GM12878 (cell line): ENCODE measurements around the gene DRD2. TPM values are rescaled to one million over a fixed set of nuclear protein-coding genes. Genes with fewer than 3 reads are reported as not detected.

Experiments used
- ATAC-seq: fragments of 200-7000 bp; cut with Tn5 transposase; 3 replicates; pipeline ENCODE4 v1.9.1; 2020; ENCODE audit warnings: mild to moderate bottlenecking, moderate library complexity
- BruUV-seq: library from RNA; stranded (reverse); fragments of 400-500 nt; replicated peaks from 2 replicates; lab custom pipeline; 2021; lab: Mats Ljungman, UMichigan
- CTCF ChIA-PET: fragments of 300-600 bp; sonication (Branson Sonifier 250); formaldehyde crosslinking; extraction: SDS; loops from one replicate; lab custom pipeline; 2021; ENCODE audit warnings: inconsistent platforms; lab: Yijun Ruan, JAX
- POLR2A ChIA-PET: fragments of 350-600 bp; formaldehyde crosslinking; extraction: SDS; loops from one replicate; lab custom pipeline; 2021; ENCODE audit warnings: inconsistent platforms; lab: Charles Lee
- RAD21 ChIA-PET: fragments of 300-600 bp; sonication (Branson Sonifier 250); formaldehyde crosslinking; loops from one replicate; lab custom pipeline; 2023; ENCODE audit warnings: antibody characterized with exemption; ENCODE audit not compliant: unreplicated experiment; lab: Charles Lee
- SMC1A ChIA-PET: fragments of 300-600 bp; sonication (Branson Sonifier 250); formaldehyde crosslinking; loops from one replicate; lab custom pipeline; 2023; ENCODE audit not compliant: unreplicated experiment, uncharacterized antibody; lab: Charles Lee
- DNase-seq: peaks from one replicate; pipeline ENCODE4 v3.0.0-alpha.2; 2011; ENCODE audit warnings: low read depth, low spot score
- FAIRE-seq: peaks from 3 replicates; lab custom pipeline; 2011; peaks lifted over from hg19 to GRCh38; lab: Jason Lieb, UNC
- H2AFZ ChIP-seq: 2 replicates; pipeline ENCODE4 v1.6.0; 2011; ENCODE audit warnings: low read depth, low read length, control low read depth; ENCODE audit not compliant: control insufficient read depth
- H3K27ac ChIP-seq: 2 replicates; pipeline ENCODE4 v1.5.1; 2011; ENCODE audit warnings: control low read depth; ENCODE audit not compliant: control insufficient read depth, insufficient read depth
- H3K27me3 ChIP-seq, 2 experiments: replicated peaks in 1 of 2; 2 replicates each; pipeline versions ENCODE4 v1.6.0 to v1.6.1; 2011; ENCODE audit warnings: low read length in 1 of 2; ENCODE audit not compliant: control insufficient read depth in 2 of 2, insufficient read depth in 2 of 2
- H3K36me3 ChIP-seq, 2 experiments: 2 replicates each; pipeline ENCODE4 v1.5.1; 2011; ENCODE audit warnings: low read length in 1 of 2; ENCODE audit not compliant: control insufficient read depth in 2 of 2, insufficient read depth in 2 of 2
- H3K4me1 ChIP-seq: 2 replicates; pipeline ENCODE4 v1.6.1; 2011; ENCODE audit warnings: mild to moderate bottlenecking, low read length, moderate library complexity, mixed read lengths; ENCODE audit not compliant: control insufficient read depth, insufficient read depth
- H3K4me2 ChIP-seq: 2 replicates; pipeline ENCODE4 v1.6.0; 2011; ENCODE audit warnings: control low read depth; ENCODE audit not compliant: control insufficient read depth, insufficient read depth
- H3K4me3 ChIP-seq: fragments of 200-600 bp; sonication (generic); 2 replicates; pipeline ENCODE4 v1.5.1; 2016
- H3K79me2 ChIP-seq: 2 replicates; pipeline ENCODE4 v1.6.0; 2011; ENCODE audit warnings: low read length; ENCODE audit not compliant: control insufficient read depth, insufficient read depth
- H3K9ac ChIP-seq: 2 replicates; pipeline ENCODE4 v1.8.0; 2011; ENCODE audit warnings: low read length, control low read depth, mixed read lengths; ENCODE audit not compliant: control insufficient read depth, insufficient read depth
- H3K9me3 ChIP-seq: replicated peaks from 3 replicates; pipeline ENCODE4 v1.5.1; 2011; ENCODE audit warnings: mild to moderate bottlenecking, low read length; ENCODE audit not compliant: control insufficient read depth, insufficient read depth
- H4K20me1 ChIP-seq: 2 replicates; pipeline ENCODE4 v1.6.0; 2011; ENCODE audit not compliant: control insufficient read depth, insufficient read depth
- GATAD2B ChIP-seq: fragments of 450-650 bp; conservative IDR thresholded peaks from 2 replicates; pipeline ENCODE4 v1.6.1; 2017; ENCODE audit warnings: low read depth, mild to moderate bottlenecking, moderate library complexity
- RAD21 ChIP-seq: IDR thresholded peaks from 2 replicates; pipeline ENCODE4 v1.6.1; 2011; ENCODE audit warnings: mild to moderate bottlenecking, low read depth, low read length, moderate library complexity; ENCODE audit not compliant: insufficient read depth
- SPI1 ChIP-seq: IDR thresholded peaks from 2 replicates; pipeline ENCODE4 v1.6.1; 2011; ENCODE audit warnings: low read depth, mild to moderate bottlenecking, low read length, moderate library complexity, borderline replicate concordance; ENCODE audit not compliant: insufficient read depth
- TCF3 ChIP-seq: IDR thresholded peaks from 2 replicates; pipeline ENCODE4 v1.6.1; 2012; ENCODE audit warnings: low read depth, mild to moderate bottlenecking, low read length, borderline replicate concordance; ENCODE audit not compliant: insufficient read depth
- WGBS: methylation state at CpG from one replicate; pipeline ENCODE4 v1.1.6; 2016; ENCODE audit warnings: low lambda C conversion rate; ENCODE audit not compliant: insufficient replicate concordance, insufficient coverage; ENCODE audit errors: missing lambda C conversion rate; 5-methylcytosine and 5-hydroxymethylcytosine counted together
- in situ Hi-C: fragments of 300-500 bp; cut with MboI; formaldehyde crosslinking; loops from 9 replicates; pipeline ENCODE4 v1.14.3; 2018; ENCODE audit warnings: mixed read lengths
- intact Hi-C: fragments of 100-400 bp; cut with micrococcal nuclease; formaldehyde crosslinking; loops from one replicate; pipeline ENCODE4 v1.14.2; 2022; ENCODE audit not compliant: unreplicated experiment
- polyA plus RNA-seq, 11 experiments: library from polyadenylated mRNA; depleted of rRNA in 4 of 11; unstranded in 6 of 11; stranded (reverse) in 5 of 11; fragments of >200 nt; fragmentation: Nextera tagmentation in 4 of 11; fragmentation: Illumina TruSeq in 1 of 11; extraction: Ambion mirVana in 4 of 11; extraction: Trizol in 1 of 11; gene quantifications; 1 replicate in 1 of 11; 2 replicates in 10 of 11; pipeline versions ENCODE4 v1.2.1 to v1.2.3, GENCODE V29; 2011 to 2016; ENCODE audit warnings: inconsistent platforms in 2 of 11, missing spikeins in 2 of 11, low read depth in 1 of 11
- total RNA-seq, 4 experiments: library from RNA; depleted of rRNA in 3 of 4; stranded (reverse); fragments of >200 nt in 3 of 4; fragmentation: Illumina TruSeq in 1 of 4; extraction: Trizol in 1 of 4; gene quantifications; 2 replicates each; pipeline versions ENCODE4 v1.2.1 to v1.2.3, GENCODE V29; 2013 to 2021
- TF ChIP-seq, protein P1 (sequence below): IDR thresholded peaks from 2 replicates; pipeline ENCODE4 v1.6.1; 2012; ENCODE audit warnings: improper control_type of control experiment, low read depth, low read length; ENCODE audit not compliant: insufficient replicate concordance
- TF ChIP-seq, protein P2 (sequence below): IDR thresholded peaks from 2 replicates; pipeline ENCODE4 v1.6.1; 2012; ENCODE audit warnings: low read depth, low read length, improper control_type of control experiment

Gene DRD2
- total and polyA plus RNA-seq, 10 of the 15 experiments (the other 5 are each of a cell fraction or from before 2014, with no cell fraction given) = not detected

DNA sequence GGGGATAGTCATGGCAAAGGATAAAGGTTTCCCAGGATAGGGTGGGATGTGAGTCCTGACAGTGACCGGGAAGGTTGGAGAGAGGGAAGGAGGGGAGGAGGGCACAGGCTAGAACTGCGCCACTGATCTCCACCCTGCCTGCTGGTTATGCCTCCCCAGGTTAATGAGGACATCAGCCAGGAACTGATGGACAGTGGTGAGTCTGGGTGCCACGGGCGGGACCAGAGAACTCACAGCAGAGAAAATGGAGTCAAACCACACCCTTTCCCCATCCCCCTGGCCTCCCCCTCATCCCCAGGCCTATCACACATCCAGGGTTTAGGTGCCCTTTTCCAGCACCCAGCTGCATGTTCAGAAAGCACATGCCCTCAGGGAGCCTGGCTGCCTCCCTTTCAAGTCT is 77.4 kb downstream of the DRD2 start (continued):
- no peak for TF ChIP-seq RAD21

DNA sequence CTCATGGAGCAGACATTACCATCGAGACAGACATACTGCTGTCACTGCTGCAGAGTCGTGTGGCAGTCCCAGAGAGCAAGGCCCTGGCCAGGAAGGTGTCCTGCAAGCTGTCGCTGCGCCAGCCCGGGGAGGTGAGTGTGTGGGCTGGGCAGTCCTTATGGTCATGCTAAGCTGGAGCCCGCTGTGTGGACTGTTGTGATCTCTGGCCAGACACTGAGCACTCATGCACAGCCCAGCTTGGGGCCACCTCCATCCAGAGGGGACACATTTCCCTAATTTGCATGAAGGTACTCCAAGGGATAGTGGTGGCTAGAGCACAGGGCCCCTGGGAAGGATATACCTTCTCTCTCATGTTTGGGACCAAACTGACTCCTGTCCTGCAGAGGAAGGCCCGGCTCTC is 78.0 kb downstream of the DRD2 start:
- no peaks in the 10 kb centered on the region for H3K79me2 ChIP-seq
- peaks cover 0 to 2% of the 10 kb centered on the region in 2 experiments; a peak in 2 of 4 replicates for H3K27me3 ChIP-seq
- H3K9me3 ChIP-seq = no peaks in the 10 kb centered on the region
- in situ Hi-C loops = no loop called here
- no peak overlapping the region for H3K4me3 ChIP-seq
- H3K4me2 ChIP-seq = no peak overlapping the region
- no peaks in the 10 kb centered on the region for H3K36me3 ChIP-seq
- DNase-seq (no peak), FAIRE-seq (no peak), ATAC-seq (no peak)
- no peaks in the 10 kb centered on the region for H4K20me1 ChIP-seq
- intact Hi-C loops = no loop called here
- no peak for TF ChIP-seq GATAD2B
- TF ChIP-seq, protein P1, sequence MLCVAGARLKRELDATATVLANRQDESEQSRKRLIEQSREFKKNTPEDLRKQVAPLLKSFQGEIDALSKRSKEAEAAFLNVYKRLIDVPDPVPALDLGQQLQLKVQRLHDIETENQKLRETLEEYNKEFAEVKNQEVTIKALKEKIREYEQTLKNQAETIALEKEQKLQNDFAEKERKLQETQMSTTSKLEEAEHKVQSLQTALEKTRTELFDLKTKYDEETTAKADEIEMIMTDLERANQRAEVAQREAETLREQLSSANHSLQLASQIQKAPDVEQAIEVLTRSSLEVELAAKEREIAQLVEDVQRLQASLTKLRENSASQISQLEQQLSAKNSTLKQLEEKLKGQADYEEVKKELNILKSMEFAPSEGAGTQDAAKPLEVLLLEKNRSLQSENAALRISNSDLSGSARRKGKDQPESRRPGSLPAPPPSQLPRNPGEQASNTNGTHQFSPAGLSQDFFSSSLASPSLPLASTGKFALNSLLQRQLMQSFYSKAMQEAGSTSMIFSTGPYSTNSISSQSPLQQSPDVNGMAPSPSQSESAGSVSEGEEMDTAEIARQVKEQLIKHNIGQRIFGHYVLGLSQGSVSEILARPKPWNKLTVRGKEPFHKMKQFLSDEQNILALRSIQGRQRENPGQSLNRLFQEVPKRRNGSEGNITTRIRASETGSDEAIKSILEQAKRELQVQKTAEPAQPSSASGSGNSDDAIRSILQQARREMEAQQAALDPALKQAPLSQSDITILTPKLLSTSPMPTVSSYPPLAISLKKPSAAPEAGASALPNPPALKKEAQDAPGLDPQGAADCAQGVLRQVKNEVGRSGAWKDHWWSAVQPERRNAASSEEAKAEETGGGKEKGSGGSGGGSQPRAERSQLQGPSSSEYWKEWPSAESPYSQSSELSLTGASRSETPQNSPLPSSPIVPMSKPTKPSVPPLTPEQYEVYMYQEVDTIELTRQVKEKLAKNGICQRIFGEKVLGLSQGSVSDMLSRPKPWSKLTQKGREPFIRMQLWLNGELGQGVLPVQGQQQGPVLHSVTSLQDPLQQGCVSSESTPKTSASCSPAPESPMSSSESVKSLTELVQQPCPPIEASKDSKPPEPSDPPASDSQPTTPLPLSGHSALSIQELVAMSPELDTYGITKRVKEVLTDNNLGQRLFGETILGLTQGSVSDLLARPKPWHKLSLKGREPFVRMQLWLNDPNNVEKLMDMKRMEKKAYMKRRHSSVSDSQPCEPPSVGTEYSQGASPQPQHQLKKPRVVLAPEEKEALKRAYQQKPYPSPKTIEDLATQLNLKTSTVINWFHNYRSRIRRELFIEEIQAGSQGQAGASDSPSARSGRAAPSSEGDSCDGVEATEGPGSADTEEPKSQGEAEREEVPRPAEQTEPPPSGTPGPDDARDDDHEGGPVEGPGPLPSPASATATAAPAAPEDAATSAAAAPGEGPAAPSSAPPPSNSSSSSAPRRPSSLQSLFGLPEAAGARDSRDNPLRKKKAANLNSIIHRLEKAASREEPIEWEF = no peak
- TF ChIP-seq TCF3 = no peak
- no peak for TF ChIP-seq SPI1
- TF ChIP-seq, protein P2, sequence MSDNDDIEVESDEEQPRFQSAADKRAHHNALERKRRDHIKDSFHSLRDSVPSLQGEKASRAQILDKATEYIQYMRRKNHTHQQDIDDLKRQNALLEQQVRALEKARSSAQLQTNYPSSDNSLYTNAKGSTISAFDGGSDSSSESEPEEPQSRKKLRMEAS = no peak
- CTCF ChIA-PET = no interaction called here
- no TSS peak for BruUV-seq
- no peak overlapping the region for H2AFZ ChIP-seq
- RAD21 ChIA-PET = no interaction called here
- SMC1A ChIA-PET = no interaction called here
- WGBS = 31% methylated on average over 7 of the region's 7 CpGs
- H3K27ac ChIP-seq = no peak overlapping the region
- no peak overlapping the region for H3K9ac ChIP-seq
- POLR2A ChIA-PET = interaction anchor here (0.6 kb wide), 1 partner anchor 568 kb away, joined by 3 read pairs; no protein-coding TSS in a partner anchor
- no peaks in the 10 kb centered on the region for H3K4me1 ChIP-seq
